Measurements from ENCODE around the gene HCFC1.

Gene HCFC1

DNA sequence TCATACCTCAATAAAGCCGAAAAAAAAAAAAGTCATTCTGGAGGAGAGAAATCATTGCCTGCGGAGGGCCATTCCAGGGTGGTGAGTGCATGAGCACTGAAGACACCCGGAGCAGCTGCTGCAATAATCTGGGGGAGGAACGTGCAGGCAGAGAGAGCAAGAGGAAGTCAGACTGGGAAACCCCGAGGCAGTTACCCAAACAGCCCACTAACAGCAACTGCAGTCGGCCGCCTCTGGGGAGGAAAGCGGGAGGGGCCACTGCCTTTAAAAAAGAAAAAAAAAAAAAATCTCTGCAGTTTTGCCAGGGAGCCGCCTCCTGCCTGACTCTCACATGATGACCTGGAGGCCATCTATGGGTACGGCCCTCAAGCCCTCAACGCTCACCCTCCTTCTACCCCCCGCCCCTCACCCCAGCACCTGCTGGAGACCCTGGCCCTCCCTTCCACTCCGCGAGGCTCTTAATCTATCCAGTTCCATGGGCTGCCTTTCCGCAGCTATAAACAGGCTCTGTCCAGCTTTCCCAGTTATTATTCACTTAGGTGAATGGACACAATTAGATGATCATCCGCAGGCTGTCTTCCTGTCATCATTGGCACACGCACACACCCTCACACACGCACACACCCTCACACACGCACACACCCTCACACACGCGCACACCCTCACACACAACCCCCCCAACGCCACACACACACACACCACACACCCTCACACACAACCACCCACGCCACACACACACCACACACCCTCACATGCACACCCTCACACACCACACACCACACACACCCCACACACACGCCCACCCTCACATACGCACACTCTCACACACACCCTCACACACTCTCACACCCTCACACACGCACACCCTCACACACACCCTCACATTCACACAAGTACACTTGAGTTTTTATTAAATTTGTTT is 70.5 kb downstream of the HCFC1 start:
- intact Hi-C loops (cut with DNase I): no loop called here
- DNase-seq: peak in 9 of 42 donors; percentile 23 to 57 (median 32)

- intact Hi-C loops (cut with DNase I): no loop called here
- DNase-seq: no peak
Observed at GRCh38 chrX:153897899-153898298, 73.7 kb downstream of the HCFC1 start.

Data from head of caudate nucleus (tissue), 42 donors.